ENCODE results near the gene CPM. TPM values are rescaled to one million over a fixed set of nuclear protein-coding genes. Genes with fewer than 3 reads are reported as not detected.

Gene CPM
- total RNA-seq, 1 experiment from 2014 or later = 3.1 TPM

GRCh38 chr12:68893741-68894140 is 39.2 kb downstream of the CPM start:
- Histone ChIP-seq H4K20me1 (ENCODE audit: low read length) (no peaks in the 10 kb centered on the region), H3K4me3 (ENCODE audit: low read length) (no peak overlapping the region), H3K9me2 (replicated peaks; ENCODE audit: low read length) (no peaks in the 10 kb centered on the region), H3K27ac (ENCODE audit: low read length) (no peak overlapping the region), H3K79me2 (ENCODE audit: low read length) (no peaks in the 10 kb centered on the region), H3K4me1 (ENCODE audit: insufficient read depth, low read length) (no peaks in the 10 kb centered on the region), H2AFZ (ENCODE audit: low read length) (no peak overlapping the region), H3K9ac (ENCODE audit: low read length) (no peak overlapping the region), H3K9me3 (ENCODE audit: low read length) (no peaks in the 10 kb centered on the region), H3K27me3 (ENCODE audit: low read length) (no peaks in the 10 kb centered on the region), H3K36me3 (ENCODE audit: low read depth, low read length) (no peaks in the 10 kb centered on the region), H3F3A (ENCODE audit: low read length, unreplicated experiment) (no peaks in the 10 kb centered on the region), H3K4me2 (ENCODE audit: low read length) (no peak overlapping the region)
- TF ChIP-seq CTCF (conservative IDR thresholded peaks at IDR 0.05; ENCODE audit: low read depth, low read length) (no peak), EZH2 (IDR thresholded peaks at IDR 0.05; ENCODE audit: low read length, unreplicated experiment) (no peak), EZH2phosphoT487 (IDR thresholded peaks at IDR 0.05; ENCODE audit: borderline replicate concordance, low read length) (no peak)
- intact Hi-C loops (cut with micrococcal nuclease) = no loop called here
- ChIA-PET CTCF (no interaction called here), POLR2A (ENCODE audit: unreplicated experiment) (no interaction called here)
- ATAC-seq (no peak), DNase-seq (no peak)
- no TSS peak for BruUV-seq (replicated peaks)

GRCh38 chr12:68893201-68893600 is 39.8 kb downstream of the CPM start:
- H3K27ac ChIP-seq (ENCODE audit: low read length) = no peak overlapping the region
- intact Hi-C loops (cut with micrococcal nuclease) = no loop called here
- H2AFZ ChIP-seq (ENCODE audit: low read length) = no peak overlapping the region
- no peaks in the 10 kb centered on the region for H4K20me1 ChIP-seq (ENCODE audit: low read length)
- ChIA-PET POLR2A (ENCODE audit: unreplicated experiment) (no interaction called here), CTCF (no interaction called here)
- TF ChIP-seq EZH2 (IDR thresholded peaks at IDR 0.05; ENCODE audit: low read length, unreplicated experiment) (no peak), CTCF (conservative IDR thresholded peaks at IDR 0.05; ENCODE audit: low read depth, low read length) (no peak), EZH2phosphoT487 (IDR thresholded peaks at IDR 0.05; ENCODE audit: borderline replicate concordance, low read length) (no peak)
- no peaks in the 10 kb centered on the region for H3K27me3 ChIP-seq (ENCODE audit: low read length)
- H3K79me2 ChIP-seq (ENCODE audit: low read length) = no peaks in the 10 kb centered on the region
- H3K9me2 ChIP-seq (replicated peaks; ENCODE audit: low read length) = no peaks in the 10 kb centered on the region
- no peak for DNase-seq
- no peak overlapping the region for H3K4me3 ChIP-seq (ENCODE audit: low read length)
- no peaks in the 10 kb centered on the region for H3K9me3 ChIP-seq (ENCODE audit: low read length)
- no peak for ATAC-seq
- no TSS peak for BruUV-seq (replicated peaks)
- no peaks in the 10 kb centered on the region for H3K36me3 ChIP-seq (ENCODE audit: low read depth, low read length)
- H3K4me2 ChIP-seq (ENCODE audit: low read length) = no peak overlapping the region
- no peak overlapping the region for H3K9ac ChIP-seq (ENCODE audit: low read length)
- no peaks in the 10 kb centered on the region for H3K4me1 ChIP-seq (ENCODE audit: insufficient read depth, low read length)
- no peaks in the 10 kb centered on the region for H3F3A ChIP-seq (ENCODE audit: low read length, unreplicated experiment)

GRCh38 chr12:68891141-68891540 is 41.8 kb downstream of the CPM start:
- CTCF ChIA-PET = no interaction called here
- intact Hi-C loops (cut with micrococcal nuclease) = no loop called here
- no peak overlapping the region for H3K9ac ChIP-seq (ENCODE audit: low read length)

More at GRCh38 chr12:68891141-68891540, 41.8 kb downstream of the CPM start:
- Histone ChIP-seq H2AFZ (ENCODE audit: low read length) (no peak overlapping the region), H3K27me3 (ENCODE audit: low read length) (no peaks in the 10 kb centered on the region), H3F3A (ENCODE audit: low read length, unreplicated experiment) (no peaks in the 10 kb centered on the region), H4K20me1 (ENCODE audit: low read length) (no peaks in the 10 kb centered on the region), H3K9me2 (replicated peaks; ENCODE audit: low read length) (no peaks in the 10 kb centered on the region), H3K9me3 (ENCODE audit: low read length) (no peaks in the 10 kb centered on the region), H3K36me3 (ENCODE audit: low read depth, low read length) (no peaks in the 10 kb centered on the region), H3K4me2 (ENCODE audit: low read length) (no peak overlapping the region), H3K4me3 (ENCODE audit: low read length) (no peak overlapping the region), H3K4me1 (ENCODE audit: insufficient read depth, low read length) (no peaks in the 10 kb centered on the region), H3K79me2 (ENCODE audit: low read length) (no peaks in the 10 kb centered on the region), H3K27ac (ENCODE audit: low read length) (no peak overlapping the region)
- POLR2A ChIA-PET (ENCODE audit: unreplicated experiment) = no interaction called here
- DNase-seq (no peak), ATAC-seq (no peak)
- BruUV-seq (replicated peaks) = no TSS peak
- TF ChIP-seq CTCF (conservative IDR thresholded peaks at IDR 0.05; ENCODE audit: low read depth, low read length) (no peak), EZH2 (IDR thresholded peaks at IDR 0.05; ENCODE audit: low read length, unreplicated experiment) (no peak), EZH2phosphoT487 (IDR thresholded peaks at IDR 0.05; ENCODE audit: borderline replicate concordance, low read length) (no peak)
